Daoy (cell line): Measurements from ENCODE around the gene ARL1. TPM values are rescaled to one million over a fixed set of nuclear protein-coding genes. Genes with fewer than 3 reads are reported as not detected.

ENCODE experiments used
- total RNA-seq: library from RNA; depleted of rRNA; stranded (reverse); fragments of >200 nt; shearing (Covaris generic); gene quantifications from 2 replicates; pipeline ENCODE4 v1.2.3, GENCODE V29; 2014; rRNA removed

Gene ARL1
- total RNA-seq, 1 experiment from 2014 or later = 86.1 TPM

Other genes with a start within 250 kb of the ARL1 start
- not detected in 2 replicates for gene SLC5A8, start 197.5 kb downstream of the ARL1 start, total RNA-seq
- 41.9 and 42.2 TPM in 2 replicates for gene UTP20, start 127.7 kb downstream of the ARL1 start, total RNA-seq
- gene SPIC, start 67.6 kb upstream of the ARL1 start, total RNA-seq = not detected in 2 replicates
- not detected in 2 replicates for gene MYBPC1, start 187.2 kb upstream of the ARL1 start, total RNA-seq